ENCODE results near the gene XYLT1. TPM values are rescaled to one million over a fixed set of nuclear protein-coding genes. Genes with fewer than 3 reads are reported as not detected.

Gene XYLT1
- total RNA-seq, 1 experiment from 2014 or later = 14.5 TPM

- no peak overlapping the region for H3K14ac ChIP-seq (ENCODE audit: insufficient read depth, low read length)
- H2BK120ac ChIP-seq (ENCODE audit: low read depth, low read length, poor library complexity, severe bottlenecking) = no peak overlapping the region
- WGBS (ENCODE audit: extremely low coverage, insufficient read length, low lambda C conversion rate) = no CpG with 5 or more reads among the region's 1 CpG
- no peak overlapping the region for H4K5ac ChIP-seq (ENCODE audit: insufficient read length, low read depth, low read length)
- H3K79me1 ChIP-seq (ENCODE audit: insufficient read depth, low read depth, low read length, poor library complexity, severe bottlenecking) = no peaks in the 10 kb centered on the region
- H3K27ac Mint-ChIP-seq = no peak overlapping the region
- H2BK12ac ChIP-seq (ENCODE audit: insufficient read length, low read depth, low read length) = no peak overlapping the region
- H3K56ac ChIP-seq (ENCODE audit: insufficient read length, low read depth, low read length) = no peak overlapping the region
- no peak overlapping the region for H3K4me3 Mint-ChIP-seq
- H4K8ac ChIP-seq (replicated peaks; ENCODE audit: insufficient read length, low read depth, low read length) = no peak overlapping the region
- H2BK5ac ChIP-seq (ENCODE audit: insufficient read length, low read length) = no peak overlapping the region
- H3K4me1 ChIP-seq (ENCODE audit: insufficient read depth, low read length) = no peaks in the 10 kb centered on the region
- no peaks in the 10 kb centered on the region for H4K20me1 ChIP-seq (ENCODE audit: control insufficient read depth, insufficient read depth, insufficient read length)
- TF ChIP-seq CTCF (conservative IDR thresholded peaks at IDR 0.05) = no peak
- H3T11ph ChIP-seq (ENCODE audit: low read length) = no peak overlapping the region
- no peaks in the 10 kb centered on the region for H3K27me3 Mint-ChIP-seq (ENCODE audit: low read depth)
- no peaks in the 10 kb centered on the region for H3K79me2 ChIP-seq (ENCODE audit: insufficient read depth, low read length)
- H3K4me1 Mint-ChIP-seq = peaks cover 13 to 21% of the 10 kb centered on the region in 2 experiments
- H3K36me3 Mint-ChIP-seq (ENCODE audit: insufficient read depth in 1 of 3, low read depth in 3 of 3) = peaks cover 3 to 6% (median 4%) of the 10 kb centered on the region in 3 experiments; a peak in 4 of 7 replicates
- no peak for DNase-seq
- no peak overlapping the region for H2AK5ac ChIP-seq (ENCODE audit: insufficient read length, low read length)
- H3K27me3 ChIP-seq (ENCODE audit: insufficient read depth, low read length) = no peaks in the 10 kb centered on the region
- H2AFZ ChIP-seq (ENCODE audit: low read length) = no peak overlapping the region
- H3K9ac ChIP-seq (ENCODE audit: extremely low read depth, insufficient read length, low read length) = no peak overlapping the region
- no peak overlapping the region for H3K27ac ChIP-seq (ENCODE audit: insufficient read length, low read depth, low read length)
- H3K4me2 ChIP-seq (ENCODE audit: insufficient read depth, insufficient read length, low read length) = no peak overlapping the region
- H3K9me3 ChIP-seq (ENCODE audit: control insufficient read depth, low read depth, low read length) = no peaks in the 10 kb centered on the region
- no peak overlapping the region for H3K23ac ChIP-seq (ENCODE audit: insufficient read length, low read depth, low read length)
- H2BK15ac ChIP-seq (ENCODE audit: low read depth, low read length) = no peak overlapping the region
- no peak overlapping the region for H2BK20ac ChIP-seq (ENCODE audit: low read depth, low read length, poor library complexity, severe bottlenecking)
- H3K4ac ChIP-seq (ENCODE audit: low read depth, low read length) = no peak overlapping the region
- no peaks in the 10 kb centered on the region for H3K23me2 ChIP-seq (ENCODE audit: insufficient read length, low read depth, low read length, poor library complexity, severe bottlenecking)
- no peak overlapping the region for H3K18ac ChIP-seq (ENCODE audit: insufficient read length, low read depth, low read length)
- no peak overlapping the region for H4K91ac ChIP-seq (ENCODE audit: insufficient read length, low read depth, low read length)
- no peaks in the 10 kb centered on the region for H3K9me3 Mint-ChIP-seq
Observed at GRCh38 chr16:17155936-17156335, 314.8 kb downstream of the XYLT1 start.

Data from H9 (cell line).